HG03442 (cell line): ENCODE measurements around the gene MBTD1.

Experiments used
- ATAC-seq: cut with Tn5 transposase; IDR thresholded peaks from one replicate; pipeline ENCODE4 v1.9.1; 2021; ENCODE audit warnings: mild to moderate bottlenecking, moderate library complexity; ENCODE audit not compliant: unreplicated experiment

Gene MBTD1

DNA sequence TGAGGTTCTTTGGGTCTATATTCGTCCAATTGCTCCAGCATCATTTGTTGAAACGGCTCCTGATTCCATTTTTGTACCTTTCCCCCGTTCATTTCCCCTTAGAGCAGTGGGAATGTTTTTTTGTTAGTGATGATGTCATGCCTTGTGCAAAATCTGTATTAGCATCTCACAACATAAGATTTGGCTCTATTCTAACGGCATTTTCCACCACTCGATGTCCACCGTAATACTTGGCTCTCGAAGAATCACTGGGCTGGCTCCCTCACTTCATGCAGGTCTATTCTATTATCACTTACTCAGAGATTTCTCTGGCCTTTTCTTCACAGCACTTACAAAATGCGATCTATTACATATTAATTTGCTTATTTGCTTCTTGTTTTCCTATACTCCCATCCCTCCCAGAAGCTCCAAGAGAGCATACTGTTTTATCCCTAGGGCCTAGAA is 107.1 kb downstream of the MBTD1 start:
- no peak for ATAC-seq

DNA sequence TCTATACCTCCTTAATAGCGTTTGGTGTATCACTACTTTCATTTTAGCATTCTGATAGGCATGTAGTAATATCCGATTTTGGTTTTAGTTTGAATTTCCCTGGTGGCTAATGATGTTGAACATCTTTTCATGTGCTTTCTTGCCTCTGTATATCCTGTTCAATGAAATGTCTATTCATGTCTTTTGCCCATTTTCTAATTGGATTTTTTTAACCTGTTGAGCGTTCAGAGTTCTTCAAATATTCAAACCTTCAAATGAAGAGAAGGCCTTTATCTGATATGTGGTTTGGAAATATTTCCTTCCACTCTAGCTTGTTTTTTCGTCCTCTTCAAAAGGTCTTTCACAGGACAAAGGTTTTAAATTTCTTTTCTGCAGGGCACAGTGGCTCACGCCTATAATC is 108.9 kb downstream of the MBTD1 start:
- ATAC-seq = no peak

DNA sequence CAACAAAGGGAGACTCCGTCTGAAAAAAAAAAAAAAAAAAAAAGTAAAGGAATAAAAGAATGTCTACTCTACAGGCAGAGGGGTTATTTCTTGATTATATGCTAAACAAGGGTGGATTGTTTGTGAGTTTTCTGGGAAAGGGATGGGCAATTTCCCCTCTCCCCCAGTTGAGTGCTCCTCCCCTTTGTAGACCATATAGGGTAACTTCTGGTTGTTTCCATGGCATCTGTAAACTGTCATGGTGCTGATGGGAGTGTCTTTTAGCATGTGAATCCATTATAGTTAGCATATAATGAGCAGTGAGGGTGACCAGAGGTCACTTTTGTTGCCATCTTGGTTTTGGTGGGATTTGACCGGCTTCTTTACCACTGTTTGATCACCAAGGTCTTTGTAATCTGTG is 110.7 kb downstream of the MBTD1 start:
- no peak for ATAC-seq

DNA sequence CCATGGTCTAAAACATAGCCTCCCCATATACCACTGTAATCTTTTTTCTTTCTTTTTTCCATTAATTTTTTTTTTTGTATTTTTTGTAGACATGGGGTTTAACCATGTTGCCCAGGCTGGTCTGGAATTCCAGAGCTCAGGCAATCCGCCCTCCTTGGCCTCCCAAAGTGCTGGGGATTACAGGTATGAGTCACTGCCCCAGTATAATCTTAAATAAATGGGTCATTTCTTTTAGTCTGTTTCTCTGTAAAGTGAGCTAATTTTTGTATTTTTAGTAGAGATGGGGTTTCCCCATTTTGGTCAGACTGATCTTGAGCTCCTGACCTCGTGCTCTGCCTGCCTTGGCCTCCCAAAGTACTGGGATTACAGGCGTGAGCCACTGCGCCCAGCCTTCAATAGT is 112.2 kb downstream of the MBTD1 start:
- ATAC-seq = no peak

DNA sequence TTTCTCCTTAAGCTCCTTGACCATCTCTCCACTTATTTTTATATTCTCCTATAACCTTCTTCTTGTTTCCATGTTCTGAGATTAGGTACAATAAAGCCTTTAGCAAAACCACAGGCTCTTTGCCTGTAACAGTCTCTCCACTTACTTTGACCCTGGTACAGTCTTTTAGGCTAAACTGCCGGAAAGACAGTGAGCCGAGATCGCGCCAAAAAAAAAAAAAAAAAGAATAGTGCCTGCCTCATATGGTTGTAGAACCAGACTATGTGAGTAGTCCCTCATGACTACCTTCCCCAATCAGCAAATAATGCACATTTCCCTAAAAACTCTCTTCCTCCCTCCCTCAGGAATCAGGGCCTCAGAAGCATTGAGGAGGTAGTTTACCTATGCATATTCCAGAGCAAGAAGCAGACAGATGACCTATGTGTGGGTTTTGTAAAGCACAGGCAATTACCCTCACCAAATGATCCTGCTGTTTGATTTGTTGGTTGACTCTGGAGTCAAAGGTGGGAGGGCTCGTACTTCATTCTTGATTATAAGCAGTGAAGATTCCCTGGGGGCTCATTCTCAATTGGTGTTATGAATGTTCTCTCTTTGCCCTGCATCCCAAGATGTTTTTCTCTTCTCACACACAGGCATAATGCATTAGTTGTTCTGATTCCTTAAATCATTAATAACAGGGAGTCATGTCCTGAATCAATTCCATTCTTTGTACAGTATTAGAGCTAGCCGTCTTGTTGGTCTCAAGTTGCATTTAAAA is 115.4 kb downstream of the MBTD1 start:
- no peak for ATAC-seq

DNA sequence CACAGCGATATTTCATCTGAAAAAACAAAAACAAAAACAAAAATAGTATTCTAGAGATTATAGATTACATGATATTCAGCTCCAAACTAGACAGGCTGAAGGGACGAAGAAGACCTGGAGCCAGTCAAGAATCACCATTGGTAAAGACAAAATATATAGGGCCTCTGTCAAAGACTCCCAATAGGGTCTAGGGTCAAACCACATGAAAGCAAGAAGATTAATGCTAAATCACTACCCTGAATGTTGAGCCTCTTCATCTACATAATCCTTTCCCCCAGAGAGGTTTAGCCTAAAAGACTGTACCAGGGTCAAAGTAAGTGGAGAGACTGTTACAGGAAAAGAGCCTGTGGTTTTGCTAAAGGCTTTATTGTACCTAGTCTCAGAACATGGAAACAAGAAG is 117.3 kb downstream of the MBTD1 start:
- no peak for ATAC-seq

DNA sequence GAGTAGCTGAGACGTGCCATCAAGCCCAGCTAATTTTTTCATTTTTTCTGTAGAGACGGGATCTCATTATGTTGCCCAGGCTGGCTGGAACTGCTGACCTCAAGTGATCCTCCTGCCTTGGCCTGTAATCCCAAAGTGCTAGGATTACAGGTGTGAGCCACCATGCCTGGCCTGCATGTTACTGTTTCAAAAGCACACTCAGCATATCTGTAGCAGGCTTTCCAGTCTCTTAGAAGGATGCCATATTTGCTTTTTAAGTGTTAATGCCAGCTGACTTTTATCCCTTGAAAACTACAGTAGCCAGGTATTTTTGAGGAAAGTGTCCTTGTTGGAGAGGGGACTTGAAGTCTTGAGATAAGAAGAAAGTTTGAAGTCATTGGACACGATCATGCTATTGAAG is 123.9 kb downstream of the MBTD1 start:
- ATAC-seq = no peak

DNA sequence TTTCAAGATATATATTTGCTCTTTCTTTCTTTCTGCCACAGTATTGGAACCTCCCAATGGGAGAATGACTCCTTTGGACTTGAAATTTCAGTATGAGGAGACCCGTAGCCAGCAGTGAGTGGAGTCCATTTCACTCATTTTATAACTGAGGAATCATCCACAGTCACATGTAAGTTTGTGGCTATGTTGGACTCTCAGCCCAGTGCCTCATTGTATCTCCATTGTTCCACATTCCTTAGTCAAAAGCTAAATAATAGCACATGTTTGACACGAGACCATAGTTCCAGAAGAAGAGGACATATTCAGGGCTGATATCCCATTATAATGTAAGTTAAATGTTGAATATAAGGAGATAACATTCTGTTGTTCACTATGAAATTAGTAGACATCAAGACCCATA is 126.5 kb downstream of the MBTD1 start:
- no peak for ATAC-seq

DNA sequence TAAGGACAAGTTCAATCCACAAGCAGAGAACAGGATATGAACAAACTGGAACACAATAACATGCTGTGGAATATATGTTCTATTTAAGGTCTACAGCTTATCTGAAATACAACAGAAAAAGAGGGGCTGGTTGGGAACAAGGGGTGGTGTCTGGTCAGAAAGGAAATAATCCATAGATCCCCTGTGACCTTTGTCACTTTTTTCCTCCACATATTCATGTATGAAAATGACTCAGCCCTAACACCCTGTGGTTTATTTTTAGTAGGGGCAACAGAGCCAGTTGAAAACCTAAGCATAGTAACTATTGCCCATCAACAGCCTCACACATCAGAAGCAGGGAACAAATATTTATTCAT is 126.9 kb downstream of the MBTD1 start:
- ATAC-seq = peak; percentile 64

DNA sequence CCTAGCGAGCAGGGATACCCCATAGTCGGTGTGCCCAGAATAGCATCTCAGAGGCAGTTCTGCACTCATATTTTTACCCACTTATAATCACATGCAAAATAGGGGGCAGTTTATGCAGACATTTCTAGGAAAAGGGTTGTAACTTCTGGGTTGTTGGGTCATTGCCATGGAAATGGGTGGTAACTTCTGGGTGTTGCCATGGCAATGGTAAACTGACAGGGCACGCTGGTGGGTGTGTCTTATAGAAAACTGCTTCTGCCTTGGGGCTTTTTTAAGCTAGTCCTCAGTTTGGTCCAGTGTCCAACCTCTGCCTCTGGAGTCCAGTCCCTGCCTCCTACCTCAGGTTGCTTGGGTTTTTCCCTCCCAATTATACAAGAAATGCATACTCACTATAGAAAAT is 131.8 kb downstream of the MBTD1 start:
- no peak for ATAC-seq
